Sigmoid colon (tissue), 7 donors: ENCODE data around the gene OPN1SW. TPM values are rescaled to one million over a fixed set of nuclear protein-coding genes. Genes with fewer than 3 reads are reported as not detected.

Experiments used
- DNase-seq: peaks from one replicate; pipeline ENCODE4 v3.0.0-alpha.2; 2019
- H3K27ac ChIP-seq, 4 donors: fragments of 200-600 bp; sonication (generic); one replicate each; pipeline ENCODE4 v1.5.1; 2016 to 2019; ENCODE audit warnings: mild to moderate bottlenecking in 1 of 4
- H3K27me3 ChIP-seq, 3 donors: fragments of 200-600 bp; sonication (generic); one replicate each; pipeline ENCODE4 v1.5.1; 2019; ENCODE audit warnings: mild to moderate bottlenecking in 1 of 3
- H3K36me3 ChIP-seq, 4 donors: fragments of 200-600 bp; sonication (generic); one replicate each; pipeline ENCODE4 v1.5.1; 2016 to 2019
- H3K4me1 ChIP-seq, 4 donors: fragments of 200-600 bp; sonication (generic); one replicate each; pipeline ENCODE4 v1.5.1; 2017 to 2019
- H3K4me3 ChIP-seq, 4 donors: fragments of 200-600 bp; sonication (generic); one replicate each; pipeline ENCODE4 v1.5.1; 2017 to 2019; ENCODE audit warnings: mild to moderate bottlenecking in 2 of 4, moderate library complexity in 1 of 4
- H3K9me3 ChIP-seq, 4 donors: fragments of 200-600 bp in 3 of 4; sonication (generic) in 3 of 4; one replicate each; pipeline versions ENCODE4 v1.5.1 to v1.6.1; 2013 to 2019
- EP300 ChIP-seq, 4 donors: sonication (generic); formaldehyde crosslinking; IDR thresholded peaks; one replicate each; pipeline ENCODE4 v1.6.1; 2017; ENCODE audit warnings: antibody characterized with exemption in 4 of 4
- POLR2A ChIP-seq, 2 donors: fragments of 450-650 bp; IDR thresholded peaks; one replicate each; pipeline ENCODE4 v1.6.1; 2016; ENCODE audit warnings: antibody characterized with exemption in 2 of 2, mild to moderate bottlenecking in 2 of 2, moderate library complexity in 2 of 2
- POLR2AphosphoS5 ChIP-seq, 4 donors: sonication (generic); formaldehyde crosslinking; IDR thresholded peaks; one replicate each; pipeline ENCODE4 v1.6.1; 2017; ENCODE audit warnings: antibody characterized with exemption in 4 of 4
- WGBS, 2 donors: extraction: QIAGEN DNeasy Blood & Tissue Kit; methylation state at CpG; one replicate each; pipeline ENCODE4 v1.1.7; 2013; 5-methylcytosine and 5-hydroxymethylcytosine counted together
- intact Hi-C: fragments of 100-400 bp; cut with DNase I; formaldehyde crosslinking; loops from one replicate; pipeline ENCODE4 v1.15.1; 2023
- polyA plus RNA-seq, 3 donors: library from polyadenylated mRNA; stranded (reverse); fragments of 200-250 nt; gene quantifications; one replicate each; pipeline ENCODE4 v1.2.3, GENCODE V29; 2013
- total RNA-seq, 4 donors: library from RNA; depleted of rRNA; stranded (reverse); fragments of >200 nt; gene quantifications; one replicate each; pipeline ENCODE4 v1.1.0, GENCODE V29; 2016
- TF ChIP-seq, protein P1 (sequence below), 4 experiments: fragments of 450-650 bp in 3 of 4; fragments of 200-600 bp in 1 of 4; IDR thresholded peaks; one replicate each; pipeline ENCODE4 v1.5.1; 2016 to 2019; ENCODE audit warnings: antibody characterized with exemption in 4 of 4, mild to moderate bottlenecking in 3 of 4, moderate library complexity in 2 of 4
- donor health status: healthy with polysubstance abuse.
- donor health status: Bipolar disorder and iron deficiency.
- donor health status: healthy.

Gene OPN1SW
- total and polyA plus RNA-seq, 7 donors = not detected

DNA sequence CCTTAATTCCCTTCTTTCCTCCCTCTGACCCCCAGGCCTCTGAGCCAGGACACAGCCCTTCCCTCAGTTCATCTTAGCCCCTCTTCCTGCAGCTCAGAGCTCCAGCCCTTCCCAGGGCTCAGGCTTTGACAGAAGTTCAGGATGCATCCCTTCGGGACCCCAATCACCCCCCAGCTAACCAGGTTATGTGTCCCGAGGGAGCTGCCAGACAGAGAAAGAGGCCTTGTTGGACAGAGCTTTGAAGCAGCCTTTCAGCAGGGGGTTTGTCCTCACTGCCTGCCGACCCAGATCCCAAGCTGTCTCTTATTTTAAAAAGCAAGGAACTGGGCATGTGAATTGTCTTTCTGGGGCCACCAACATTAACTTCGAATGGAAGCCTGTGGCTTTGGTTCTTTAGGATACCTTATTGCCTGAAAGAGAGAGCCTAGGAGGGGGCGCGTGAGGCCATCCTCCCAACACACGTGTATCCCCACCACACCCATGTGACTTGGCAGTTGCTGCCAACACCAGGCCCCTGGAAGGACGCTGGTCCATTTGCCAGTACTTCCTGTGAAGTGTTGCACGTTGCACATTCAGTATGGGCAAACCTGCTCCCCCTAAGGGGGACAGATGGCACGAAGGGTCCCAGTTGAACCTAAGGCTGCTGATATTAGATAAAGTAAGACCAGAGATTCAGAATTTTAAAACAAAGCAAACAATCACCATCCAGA is 17.0 kb upstream of the OPN1SW start:
- H3K27me3 ChIP-seq = no peaks in the 10 kb centered on the region
- H3K4me3 ChIP-seq = peak overlapping the region in 3 of 4 donors; percentile 80 to 88 (median 81)
- DNase-seq = peak; percentile 78
- H3K27ac ChIP-seq = peak overlapping the region in 3 of 4 donors; percentile 83 to 90 (median 86)
- 41 to 57% methylated on average over 10 of the region's 10 CpGs for WGBS, 2 donors
- peaks cover 0 to 6% (median 0%) of the 10 kb centered on the region in 4 donors for H3K36me3 ChIP-seq
- intact Hi-C loops = loop anchor here (5.0 kb wide), 3 partner anchors 35 to 70 kb away; partner anchors contain the start of genes ATP6V1F and CALU
- H3K9me3 ChIP-seq = no peaks in the 10 kb centered on the region
- TF ChIP-seq POLR2AphosphoS5 (IDR thresholded peaks at IDR 0.05) (peak in 2 of 4 donors; percentile 11 to 45), EP300 (IDR thresholded peaks at IDR 0.05) (peak in 1 of 4 donors; percentile 56), POLR2A (IDR thresholded peaks at IDR 0.05) (no peak)
- peaks cover 0 to 41% (median 25%) of the 10 kb centered on the region in 4 donors for H3K4me1 ChIP-seq

DNA sequence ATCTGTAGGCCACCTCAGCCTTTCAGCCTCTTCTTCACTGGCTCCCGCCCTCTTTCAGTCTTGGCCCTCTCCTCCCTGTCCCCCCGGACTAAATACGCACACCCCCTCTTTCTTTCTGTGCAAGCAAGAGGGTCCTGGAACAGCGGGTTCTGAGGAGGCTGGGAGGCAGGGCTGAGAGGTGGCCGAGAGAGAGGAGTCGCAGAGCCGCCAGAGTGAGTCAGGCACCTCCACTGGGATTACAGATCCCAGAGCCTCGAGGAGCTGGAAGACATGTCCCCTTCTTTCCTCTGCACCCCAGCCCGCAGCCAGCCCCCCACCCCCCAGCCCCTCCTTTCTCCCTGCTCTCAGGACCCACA is 16.4 kb upstream of the OPN1SW start:
- intact Hi-C loops = loop anchor here (2.0 to 5.0 kb wide), 4 partner anchors 35 to 70 kb away; partner anchors contain the start of genes ATP6V1F, CALU and FLNC
- Histone ChIP-seq H3K36me3 (peaks cover 0 to 6% (median 0%) of the 10 kb centered on the region in 4 donors), H3K27me3 (no peaks in the 10 kb centered on the region), H3K27ac (peak overlapping the region; percentile 78 to 90 (median 84)), H3K4me1 (peaks cover 0 to 41% (median 25%) of the 10 kb centered on the region in 4 donors), H3K4me3 (peak overlapping the region; percentile 68 to 88 (median 80)), H3K9me3 (no peaks in the 10 kb centered on the region)
- no peak for DNase-seq
- 15 to 48% methylated on average over 9 of the region's 9 CpGs for WGBS, 2 donors
- no peak for TF ChIP-seq POLR2A (IDR thresholded peaks at IDR 0.05)
- no peak for TF ChIP-seq EP300 (IDR thresholded peaks at IDR 0.05)
- no peak for TF ChIP-seq POLR2AphosphoS5 (IDR thresholded peaks at IDR 0.05)
- TF ChIP-seq, protein P1, sequence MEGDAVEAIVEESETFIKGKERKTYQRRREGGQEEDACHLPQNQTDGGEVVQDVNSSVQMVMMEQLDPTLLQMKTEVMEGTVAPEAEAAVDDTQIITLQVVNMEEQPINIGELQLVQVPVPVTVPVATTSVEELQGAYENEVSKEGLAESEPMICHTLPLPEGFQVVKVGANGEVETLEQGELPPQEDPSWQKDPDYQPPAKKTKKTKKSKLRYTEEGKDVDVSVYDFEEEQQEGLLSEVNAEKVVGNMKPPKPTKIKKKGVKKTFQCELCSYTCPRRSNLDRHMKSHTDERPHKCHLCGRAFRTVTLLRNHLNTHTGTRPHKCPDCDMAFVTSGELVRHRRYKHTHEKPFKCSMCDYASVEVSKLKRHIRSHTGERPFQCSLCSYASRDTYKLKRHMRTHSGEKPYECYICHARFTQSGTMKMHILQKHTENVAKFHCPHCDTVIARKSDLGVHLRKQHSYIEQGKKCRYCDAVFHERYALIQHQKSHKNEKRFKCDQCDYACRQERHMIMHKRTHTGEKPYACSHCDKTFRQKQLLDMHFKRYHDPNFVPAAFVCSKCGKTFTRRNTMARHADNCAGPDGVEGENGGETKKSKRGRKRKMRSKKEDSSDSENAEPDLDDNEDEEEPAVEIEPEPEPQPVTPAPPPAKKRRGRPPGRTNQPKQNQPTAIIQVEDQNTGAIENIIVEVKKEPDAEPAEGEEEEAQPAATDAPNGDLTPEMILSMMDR (IDR thresholded peaks at IDR 0.05) = no peak

- H3K4me1 ChIP-seq = peaks cover 0 to 41% (median 25%) of the 10 kb centered on the region in 4 donors
- peak within 1 kb of the TSS; percentile 68 to 88 (median 80) for H3K4me3 ChIP-seq
- 0 to 1% methylated on average over 80 of the region's 80 CpGs for WGBS, 2 donors
- no peaks in the 10 kb centered on the region for H3K27me3 ChIP-seq
- H3K9me3 ChIP-seq = no peaks in the 10 kb centered on the region
- peak; percentile 89 for DNase-seq
- intact Hi-C loops = loop anchor here (2.0 to 5.0 kb wide), 4 partner anchors 34 to 71 kb away; partner anchors contain the start of genes ATP6V1F, CALU and FLNC
- H3K27ac ChIP-seq = peak within 1 kb of the TSS; percentile 78 to 90 (median 84)
- TF ChIP-seq EP300 (IDR thresholded peaks at IDR 0.05) = no peak
- peak; percentile 63 to 84 (median 76) for TF ChIP-seq POLR2AphosphoS5 (IDR thresholded peaks at IDR 0.05)
- TF ChIP-seq, protein P1 (IDR thresholded peaks at IDR 0.05) = no peak
- peak in 1 of 2 donors; percentile 21 for TF ChIP-seq POLR2A (IDR thresholded peaks at IDR 0.05)
- peaks cover 0 to 6% (median 0%) of the 10 kb centered on the region in 4 donors for H3K36me3 ChIP-seq
These were observed 15.8 kb upstream of the OPN1SW start, which contains the start of gene CCDC136 for GRCh38 chr7:128791121-128791971. Gene CCDC136, plus strand, starts transcription at chr7:128791968. Its CDS starts 444 bp downstream, at chr7:128792412.

DNA sequence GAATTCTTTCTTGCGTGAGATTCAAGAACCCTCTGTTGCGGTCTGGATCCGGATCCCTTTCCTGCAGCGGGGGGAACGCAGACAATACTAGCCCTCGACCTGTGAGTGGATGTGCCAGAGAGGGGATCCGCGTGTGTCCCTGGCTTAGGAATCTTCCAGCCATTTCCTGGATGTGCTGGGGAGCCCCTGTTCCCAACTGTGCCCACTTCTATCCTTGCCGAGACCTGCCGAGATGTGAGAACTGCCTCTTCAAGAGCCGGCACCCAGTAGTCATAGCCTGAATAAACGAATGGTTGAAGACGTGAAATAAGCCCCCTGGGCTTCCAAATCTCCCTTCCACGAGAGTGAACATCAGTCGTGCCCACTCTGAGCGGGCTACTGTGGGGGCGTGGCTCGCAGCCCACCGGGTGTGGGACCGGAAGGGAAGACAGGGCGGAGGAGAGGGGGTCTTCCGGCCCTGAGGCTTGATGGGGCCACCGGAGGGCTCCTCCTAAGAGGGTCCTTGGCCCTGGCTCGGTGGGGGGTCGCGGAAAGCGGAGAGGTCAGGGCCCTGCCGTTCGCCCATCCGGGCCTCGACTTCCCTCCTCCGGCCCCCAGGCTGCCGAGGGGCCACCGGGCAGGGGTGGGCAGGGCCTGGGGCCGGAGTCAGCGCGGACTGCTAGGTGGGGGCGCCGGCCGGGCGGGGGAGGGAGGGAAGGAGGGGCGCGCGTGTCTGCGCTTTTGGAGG is 14.9 kb upstream of the OPN1SW start:
- DNase-seq = no peak
- Histone ChIP-seq H3K4me1 (peaks cover 0 to 41% (median 25%) of the 10 kb centered on the region in 4 donors), H3K9me3 (no peaks in the 10 kb centered on the region), H3K4me3 (peak overlapping the region; percentile 68 to 88 (median 80)), H3K27me3 (no peaks in the 10 kb centered on the region), H3K36me3 (peaks cover 0 to 6% (median 0%) of the 10 kb centered on the region in 4 donors), H3K27ac (peak overlapping the region; percentile 78 to 90 (median 84))
- TF ChIP-seq POLR2A (IDR thresholded peaks at IDR 0.05) (no peak), EP300 (IDR thresholded peaks at IDR 0.05) (no peak), POLR2AphosphoS5 (IDR thresholded peaks at IDR 0.05) (no peak)
- TF ChIP-seq, protein P1 (IDR thresholded peaks at IDR 0.05) = no peak
- 14 to 23% methylated on average over 45 of the region's 45 CpGs for WGBS, 2 donors
- intact Hi-C loops = loop anchor here (2.0 to 5.0 kb wide), 4 partner anchors 33 to 72 kb away; partner anchors contain the start of genes ATP6V1F, CALU and FLNC
